ENCODE results near the gene S100A7A. TPM values are rescaled to one million over a fixed set of nuclear protein-coding genes. Genes with fewer than 3 reads are reported as not detected.

Gene S100A7A
- polyA plus RNA-seq, 1 donor from 2014 or later, result not detected

DNA sequence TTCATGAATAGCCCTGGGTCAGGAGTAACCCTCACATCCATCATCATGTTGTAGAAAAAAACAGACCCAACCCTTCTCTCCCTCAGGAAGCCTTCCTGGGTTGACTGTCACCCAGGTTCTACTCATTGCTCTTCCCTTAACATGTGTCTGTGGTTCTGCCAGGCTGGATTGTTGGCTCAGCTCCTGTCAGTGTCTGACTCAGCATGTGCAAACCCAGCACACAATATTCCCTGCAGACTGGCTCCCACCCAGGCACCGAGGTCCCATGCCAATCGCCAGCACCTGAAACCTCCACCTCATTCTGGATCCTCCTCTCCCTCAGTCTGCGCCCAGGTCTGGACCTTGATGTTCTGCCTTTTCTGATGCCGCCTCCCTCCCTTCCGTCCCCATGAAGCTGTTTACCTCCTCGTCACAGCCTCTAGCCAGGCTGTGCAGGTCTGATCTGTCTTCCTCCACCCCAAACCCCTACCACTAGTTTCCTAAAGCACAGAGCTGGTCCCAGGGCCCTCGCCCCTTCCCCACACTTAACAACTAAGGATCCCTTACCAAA lies 21.1 kb upstream of the S100A7A start:
- TF ChIP-seq REST (IDR thresholded peaks at IDR 0.05; ENCODE audit: borderline replicate concordance) (no peak), POLR2AphosphoS5 (IDR thresholded peaks at IDR 0.05) (no peak), TAF1 (IDR thresholded peaks at IDR 0.05; ENCODE audit: low read depth) (no peak), RAD21 (conservative IDR thresholded peaks at IDR 0.05) (no peak), EZH2 (IDR thresholded peaks at IDR 0.05; ENCODE audit: borderline replicate concordance, insufficient read depth, low read length, poor library complexity, severe bottlenecking) (no peak), EP300 (conservative IDR thresholded peaks at IDR 0.05; ENCODE audit: poor library complexity, severe bottlenecking) (no peak), SMC3 (conservative IDR thresholded peaks at IDR 0.05; ENCODE audit: poor library complexity) (no peak), MXI1 (conservative IDR thresholded peaks at IDR 0.05; ENCODE audit: poor library complexity, severe bottlenecking) (no peak)
- TF ChIP-seq, protein P1, sequence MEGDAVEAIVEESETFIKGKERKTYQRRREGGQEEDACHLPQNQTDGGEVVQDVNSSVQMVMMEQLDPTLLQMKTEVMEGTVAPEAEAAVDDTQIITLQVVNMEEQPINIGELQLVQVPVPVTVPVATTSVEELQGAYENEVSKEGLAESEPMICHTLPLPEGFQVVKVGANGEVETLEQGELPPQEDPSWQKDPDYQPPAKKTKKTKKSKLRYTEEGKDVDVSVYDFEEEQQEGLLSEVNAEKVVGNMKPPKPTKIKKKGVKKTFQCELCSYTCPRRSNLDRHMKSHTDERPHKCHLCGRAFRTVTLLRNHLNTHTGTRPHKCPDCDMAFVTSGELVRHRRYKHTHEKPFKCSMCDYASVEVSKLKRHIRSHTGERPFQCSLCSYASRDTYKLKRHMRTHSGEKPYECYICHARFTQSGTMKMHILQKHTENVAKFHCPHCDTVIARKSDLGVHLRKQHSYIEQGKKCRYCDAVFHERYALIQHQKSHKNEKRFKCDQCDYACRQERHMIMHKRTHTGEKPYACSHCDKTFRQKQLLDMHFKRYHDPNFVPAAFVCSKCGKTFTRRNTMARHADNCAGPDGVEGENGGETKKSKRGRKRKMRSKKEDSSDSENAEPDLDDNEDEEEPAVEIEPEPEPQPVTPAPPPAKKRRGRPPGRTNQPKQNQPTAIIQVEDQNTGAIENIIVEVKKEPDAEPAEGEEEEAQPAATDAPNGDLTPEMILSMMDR (IDR thresholded peaks at IDR 0.05; ENCODE audit: poor library complexity, severe bottlenecking), result no peak
- H3K9ac ChIP-seq (ENCODE audit: low read length), result no peak overlapping the region
- no peak overlapping the region for H3K4me2 ChIP-seq (ENCODE audit: low read length)
- no peaks in the 10 kb centered on the region for H3K27me3 ChIP-seq (ENCODE audit: insufficient read depth, low read depth, low read length)
- H3K27ac ChIP-seq (ENCODE audit: low read length), result no peak overlapping the region
- no peaks in the 10 kb centered on the region for H3F3A ChIP-seq (ENCODE audit: insufficient read depth, low read length, poor library complexity, severe bottlenecking)
- H3K9me3 ChIP-seq (ENCODE audit: low read length), result no peaks in the 10 kb centered on the region
- H4K20me1 ChIP-seq (ENCODE audit: insufficient read depth), result no peaks in the 10 kb centered on the region
- no peaks in the 10 kb centered on the region for H3K9me2 ChIP-seq (ENCODE audit: insufficient read depth, low read length)
- H2AFZ ChIP-seq (ENCODE audit: low read depth, low read length), result no peak overlapping the region
- H3K79me2 ChIP-seq (replicated peaks; ENCODE audit: insufficient read depth, low read length), result no peaks in the 10 kb centered on the region
- no peak overlapping the region for H3K4me3 ChIP-seq (ENCODE audit: low read length)
- H3K36me3 ChIP-seq (ENCODE audit: insufficient read depth, low read length), result no peaks in the 10 kb centered on the region

DNA sequence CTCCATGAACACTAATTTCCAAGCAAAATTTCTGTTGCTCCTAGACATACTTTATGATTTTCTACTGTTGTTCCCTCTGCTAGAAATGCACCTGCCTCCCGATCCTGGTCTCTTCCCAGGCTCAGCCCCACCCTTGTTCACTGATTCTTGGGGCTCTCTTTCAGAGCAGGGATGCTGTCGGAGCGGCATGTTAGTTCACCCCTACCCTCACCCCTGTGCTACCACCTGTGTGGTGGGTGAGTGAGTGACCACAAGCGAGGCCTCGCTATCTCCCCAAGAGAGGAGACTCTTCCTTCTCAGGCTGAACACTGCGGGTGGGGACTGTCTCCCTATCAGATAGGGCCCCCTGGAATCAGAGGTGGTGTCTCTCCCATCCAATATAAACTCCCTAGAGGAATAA lies 20.5 kb upstream of the S100A7A start:
- Histone ChIP-seq H3K27me3 (ENCODE audit: insufficient read depth, low read depth, low read length) (no peaks in the 10 kb centered on the region), H4K20me1 (ENCODE audit: insufficient read depth) (no peaks in the 10 kb centered on the region), H3K27ac (ENCODE audit: low read length) (no peak overlapping the region), H3K4me3 (ENCODE audit: low read length) (no peak overlapping the region), H3K36me3 (ENCODE audit: insufficient read depth, low read length) (no peaks in the 10 kb centered on the region), H3K9ac (ENCODE audit: low read length) (no peak overlapping the region), H3K79me2 (replicated peaks; ENCODE audit: insufficient read depth, low read length) (no peaks in the 10 kb centered on the region), H3K9me2 (ENCODE audit: insufficient read depth, low read length) (no peaks in the 10 kb centered on the region), H3F3A (ENCODE audit: insufficient read depth, low read length, poor library complexity, severe bottlenecking) (no peaks in the 10 kb centered on the region), H3K9me3 (ENCODE audit: low read length) (no peaks in the 10 kb centered on the region), H3K4me2 (ENCODE audit: low read length) (no peak overlapping the region), H2AFZ (ENCODE audit: low read depth, low read length) (no peak overlapping the region)
- TF ChIP-seq TAF1 (IDR thresholded peaks at IDR 0.05; ENCODE audit: low read depth) (no peak), REST (IDR thresholded peaks at IDR 0.05; ENCODE audit: borderline replicate concordance) (no peak), SMC3 (conservative IDR thresholded peaks at IDR 0.05; ENCODE audit: poor library complexity) (no peak), POLR2AphosphoS5 (IDR thresholded peaks at IDR 0.05) (no peak), EP300 (conservative IDR thresholded peaks at IDR 0.05; ENCODE audit: poor library complexity, severe bottlenecking) (no peak), MXI1 (conservative IDR thresholded peaks at IDR 0.05; ENCODE audit: poor library complexity, severe bottlenecking) (no peak), EZH2 (IDR thresholded peaks at IDR 0.05; ENCODE audit: borderline replicate concordance, insufficient read depth, low read length, poor library complexity, severe bottlenecking) (no peak), RAD21 (conservative IDR thresholded peaks at IDR 0.05) (no peak)
- TF ChIP-seq, protein P1 (IDR thresholded peaks at IDR 0.05; ENCODE audit: poor library complexity, severe bottlenecking), result no peak
